Tibial nerve (tissue), 4 donors: ENCODE data around the gene CCR5. TPM values are rescaled to one million over a fixed set of nuclear protein-coding genes. Genes with fewer than 3 reads are reported as not detected.
A peak's percentile ranks its signal among the peaks of the same experiment; 100 is the strongest.

ENCODE experiments used
- DNase-seq, 2 donors: peaks; one replicate each; pipeline ENCODE4 v3.0.0-alpha.2; 2019; ENCODE audit warnings: low spot score in 2 of 2
- H3K27ac ChIP-seq, 4 donors: fragments of 200-600 bp; sonication (generic) in 3 of 4; one replicate each; pipeline ENCODE4 v1.5.1; 2017 to 2019; ENCODE audit warnings: mild to moderate bottlenecking in 1 of 4
- H3K27me3 ChIP-seq, 2 donors: fragments of 200-600 bp; sonication (generic) in 1 of 2; one replicate each; pipeline versions ENCODE4 v1.5.1 to v1.6.0; 2017 to 2019
- H3K36me3 ChIP-seq, 3 donors: fragments of 200-600 bp; sonication (generic); one replicate each; pipeline ENCODE4 v1.5.1; 2018 to 2019
- H3K4me1 ChIP-seq, 4 donors: fragments of 200-600 bp; sonication (generic) in 3 of 4; one replicate each; pipeline ENCODE4 v1.5.1; 2017 to 2019
- H3K4me3 ChIP-seq, 4 donors: fragments of 200-600 bp; sonication (generic) in 3 of 4; one replicate each; pipeline ENCODE4 v1.5.1; 2017 to 2019; ENCODE audit warnings: mild to moderate bottlenecking in 1 of 4, moderate library complexity in 1 of 4
- H3K9me3 ChIP-seq, 4 donors: fragments of 200-600 bp; sonication (generic) in 3 of 4; one replicate each; pipeline ENCODE4 v1.5.1; 2017 to 2019
- CTCF ChIP-seq, 5 experiments: fragments of 200-600 bp in 3 of 5; fragments of 450-650 bp in 2 of 5; sonication (generic) in 3 of 5; IDR thresholded peaks; one replicate each; pipeline ENCODE4 v1.5.1; 2016 to 2019; ENCODE audit warnings: antibody characterized with exemption in 5 of 5, mild to moderate bottlenecking in 3 of 5, moderate library complexity in 2 of 5
- EP300 ChIP-seq, 2 donors: sonication (generic); formaldehyde crosslinking; IDR thresholded peaks; one replicate each; pipeline ENCODE4 v1.6.1; 2017; ENCODE audit warnings: antibody characterized with exemption in 2 of 2, mild to moderate bottlenecking in 1 of 2
- POLR2A ChIP-seq, 2 donors: fragments of 450-650 bp; IDR thresholded peaks; one replicate each; pipeline ENCODE4 v1.6.1; 2017; ENCODE audit warnings: antibody characterized with exemption in 2 of 2, mild to moderate bottlenecking in 2 of 2, moderate library complexity in 2 of 2
- WGBS, 2 donors: methylation state at CpG; one replicate each; pipeline ENCODE4 v1.1.5; 2018; 5-methylcytosine and 5-hydroxymethylcytosine counted together
- total RNA-seq, 4 donors: library from RNA; depleted of rRNA; stranded (reverse); fragments of >200 nt; gene quantifications; one replicate each; pipeline ENCODE4 v1.1.0, GENCODE V29; 2016

CCR5 gene
- total RNA-seq, 4 donors from 2014 or later, result 0.22 to 1.2 (median 0.87) TPM

- H3K4me1 ChIP-seq, result peaks cover 0 to 23% (median 5%) of the 10 kb centered on the region in 4 donors
- no peaks in the 10 kb centered on the region for H3K27me3 ChIP-seq
- TF ChIP-seq CTCF (IDR thresholded peaks at IDR 0.05) (no peak), EP300 (IDR thresholded peaks at IDR 0.05) (no peak), POLR2A (IDR thresholded peaks at IDR 0.05) (no peak)
- no peak overlapping the region for H3K27ac ChIP-seq
- no peaks in the 10 kb centered on the region for H3K9me3 ChIP-seq
- no peak overlapping the region for H3K4me3 ChIP-seq
- DNase-seq, result no peak
- no peaks in the 10 kb centered on the region for H3K36me3 ChIP-seq
- 85 to 87% methylated on average over 7 of the region's 7 CpGs for WGBS, 2 donors
These were observed 38.1 kb downstream of the CCR5 start for GRCh38 chr3:46408853-46409252.

DNA sequence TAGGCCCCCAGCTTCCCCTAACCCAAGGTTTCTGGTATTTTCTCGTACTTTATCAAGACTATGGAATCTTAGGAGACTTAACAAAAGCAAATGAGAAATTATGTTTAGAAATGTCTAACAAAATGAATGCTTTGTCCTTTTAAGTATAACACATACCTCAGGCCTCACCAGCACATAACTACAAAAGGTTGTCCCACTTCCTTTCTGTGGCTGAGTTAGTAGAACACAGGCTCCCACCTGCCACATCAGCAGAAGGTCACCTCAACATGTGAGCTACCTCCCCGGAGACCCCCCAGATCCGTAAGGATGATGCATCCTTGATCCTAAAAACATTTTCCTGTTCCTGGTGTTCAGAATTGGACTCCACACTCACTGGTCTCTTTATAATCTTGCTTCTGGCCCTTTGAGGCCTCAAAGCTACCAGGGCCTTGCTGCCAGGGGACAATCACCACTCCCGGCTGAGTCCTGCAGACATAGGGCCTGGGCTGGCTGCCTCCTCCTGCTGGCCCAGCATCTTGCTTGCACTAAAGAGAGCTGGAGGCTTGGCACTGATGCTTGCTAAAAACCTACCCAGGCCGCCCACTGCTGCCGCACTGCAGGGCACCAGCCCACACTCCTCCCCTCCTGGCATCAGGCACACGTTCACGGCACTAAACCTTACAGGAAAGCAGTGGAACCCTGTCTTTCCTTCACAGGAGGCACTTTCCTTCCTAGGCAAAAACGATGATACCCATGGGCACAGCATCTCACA, 39.2 kb downstream of the CCR5 start:
- peaks cover 0 to 21% (median 4%) of the 10 kb centered on the region in 4 donors for H3K4me1 ChIP-seq
- H3K27me3 ChIP-seq, result no peaks in the 10 kb centered on the region
- WGBS, 2 donors, result 86 to 88% methylated on average over 9 of the region's 9 CpGs
- no peaks in the 10 kb centered on the region for H3K9me3 ChIP-seq
- DNase-seq, result no peak
- no peak overlapping the region for H3K4me3 ChIP-seq
- H3K36me3 ChIP-seq, result no peaks in the 10 kb centered on the region
- no peak overlapping the region for H3K27ac ChIP-seq
- TF ChIP-seq EP300 (IDR thresholded peaks at IDR 0.05) (no peak), POLR2A (IDR thresholded peaks at IDR 0.05) (no peak), CTCF (IDR thresholded peaks at IDR 0.05) (no peak)

DNA sequence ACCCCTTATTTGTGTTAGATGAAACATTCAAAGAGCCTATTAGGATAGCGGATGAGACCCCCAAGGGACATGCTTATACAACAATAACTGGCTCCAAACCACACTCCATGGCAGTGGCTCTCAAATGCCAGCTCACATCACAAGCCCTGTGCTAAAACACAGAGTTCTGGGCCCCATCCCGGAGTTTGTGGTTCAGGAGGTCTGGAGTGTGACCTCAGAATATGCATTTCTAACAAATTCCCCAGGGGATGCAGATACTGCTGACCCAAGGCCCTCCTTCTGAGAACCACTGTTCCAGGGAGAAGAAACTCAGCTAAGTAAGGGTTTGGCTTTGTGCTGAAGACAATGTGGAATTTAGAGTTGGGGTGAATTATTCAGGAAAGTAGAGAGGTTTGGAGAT, 39.9 kb downstream of the CCR5 start:
- H3K27ac ChIP-seq, result no peak overlapping the region
- H3K4me3 ChIP-seq, result no peak overlapping the region
- 73 to 77% methylated on average over 2 of the region's 2 CpGs for WGBS, 2 donors
- DNase-seq, result no peak
- H3K9me3 ChIP-seq, result no peaks in the 10 kb centered on the region
- no peaks in the 10 kb centered on the region for H3K36me3 ChIP-seq
- no peaks in the 10 kb centered on the region for H3K27me3 ChIP-seq
- H3K4me1 ChIP-seq, result peaks cover 0 to 13% (median 2%) of the 10 kb centered on the region in 4 donors
- TF ChIP-seq EP300 (IDR thresholded peaks at IDR 0.05) (no peak), CTCF (IDR thresholded peaks at IDR 0.05) (no peak), POLR2A (IDR thresholded peaks at IDR 0.05) (no peak)

- Histone ChIP-seq H3K27me3 (no peaks in the 10 kb centered on the region), H3K4me3 (no peak overlapping the region), H3K9me3 (no peaks in the 10 kb centered on the region), H3K36me3 (no peaks in the 10 kb centered on the region), H3K27ac (no peak overlapping the region), H3K4me1 (peaks cover 0 to 9% (median 0%) of the 10 kb centered on the region in 4 donors)
- no peak for DNase-seq
- TF ChIP-seq CTCF (IDR thresholded peaks at IDR 0.05) (no peak), EP300 (IDR thresholded peaks at IDR 0.05) (no peak), POLR2A (IDR thresholded peaks at IDR 0.05) (no peak)
- WGBS, 2 donors, result 61 to 78% methylated on average over 2 of the region's 2 CpGs
These were observed 40.5 kb downstream of the CCR5 start for GRCh38 chr3:46411271-46411670.

GRCh38 chr3:46412786-46413298, 42.1 kb downstream of the CCR5 start:
- H3K4me3 ChIP-seq, result no peak overlapping the region
- peak overlapping the region in 1 of 4 donors; percentile 2 for H3K27ac ChIP-seq
- no peaks in the 10 kb centered on the region for H3K36me3 ChIP-seq
- H3K9me3 ChIP-seq, result no peaks in the 10 kb centered on the region
- WGBS, 2 donors, result 53 to 61% methylated on average over 3 of the region's 3 CpGs
- no peak for DNase-seq
- no peaks in the 10 kb centered on the region for H3K27me3 ChIP-seq
- TF ChIP-seq CTCF (IDR thresholded peaks at IDR 0.05) (no peak), POLR2A (IDR thresholded peaks at IDR 0.05) (no peak), EP300 (IDR thresholded peaks at IDR 0.05) (no peak)
- peaks cover 0 to 5% (median 0%) of the 10 kb centered on the region in 4 donors for H3K4me1 ChIP-seq
